Central memory CD8-positive, alpha-beta T cell (primary cell): ENCODE results near the gene AFF1.
"Not testable (repeated sequence)": the region's sequence is repeated elsewhere in the genome, so short reads cannot be mapped to it uniquely, and the experiment has no call there.

Source experiments
- ATAC-seq: fragments of 150-1000 bp; cut with Tn5 transposase; replicated peaks from 2 replicates; pipeline ENCODE4 v1.10.0; 2022; ENCODE audit warnings: mild to moderate bottlenecking, moderate FRiP score, moderate number of reproducible peaks; ENCODE audit not compliant: poor library complexity, severe bottlenecking; ENCODE audit errors: extremely low read depth
- DNase-seq, 2 donors: peaks; one replicate each; pipeline ENCODE4 v3.0.0; 2021; ENCODE audit warnings: low spot score in 2 of 2
- H3K27ac Mint-ChIP-seq: one replicate; pipeline ENCODE4 v1.8.0; 2022; ENCODE audit warnings: low read depth, mild to moderate bottlenecking, moderate library complexity, mixed read lengths
- H3K27me3 Mint-ChIP-seq: one replicate; pipeline ENCODE4 v1.8.0; 2022; ENCODE audit warnings: mixed read lengths
- H3K36me3 Mint-ChIP-seq: one replicate; pipeline ENCODE4 v1.8.0; 2022; ENCODE audit warnings: mild to moderate bottlenecking, moderate library complexity, mixed read lengths; ENCODE audit not compliant: insufficient read depth
- H3K4me1 Mint-ChIP-seq: one replicate; pipeline ENCODE4 v1.8.0; 2022; ENCODE audit warnings: mixed read lengths
- H3K4me3 Mint-ChIP-seq: one replicate; pipeline ENCODE4 v1.8.0; 2022; ENCODE audit warnings: mild to moderate bottlenecking, moderate library complexity, mixed read lengths
- H3K9me3 Mint-ChIP-seq: one replicate; pipeline ENCODE4 v1.8.0; 2022; ENCODE audit warnings: mixed read lengths

AFF1 gene

DNA sequence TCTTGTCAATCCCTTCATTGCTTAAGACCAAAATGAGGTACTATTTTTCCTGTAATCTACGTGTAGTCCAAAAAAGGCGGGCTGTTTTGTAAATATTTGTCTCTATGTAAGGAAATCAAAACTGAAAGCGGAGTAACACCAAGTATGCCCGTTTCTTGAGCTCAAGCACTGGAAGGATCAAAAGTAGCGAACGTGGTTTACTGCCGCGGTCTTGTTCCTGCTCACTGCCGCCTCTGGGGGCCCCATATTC is 71.5 kb downstream of the AFF1 start:
- Mint-ChIP-seq H3K9me3 (no peaks in the 10 kb centered on the region), H3K4me1 (peaks cover 49% of the 10 kb centered on the region), H3K27ac (peak overlapping the region; percentile 96), H3K36me3 (peaks cover 19% of the 10 kb centered on the region), H3K4me3 (peak overlapping the region; percentile 87), H3K27me3 (no peaks in the 10 kb centered on the region)
- DNase-seq (no peak), ATAC-seq (peak; percentile 78)

DNA sequence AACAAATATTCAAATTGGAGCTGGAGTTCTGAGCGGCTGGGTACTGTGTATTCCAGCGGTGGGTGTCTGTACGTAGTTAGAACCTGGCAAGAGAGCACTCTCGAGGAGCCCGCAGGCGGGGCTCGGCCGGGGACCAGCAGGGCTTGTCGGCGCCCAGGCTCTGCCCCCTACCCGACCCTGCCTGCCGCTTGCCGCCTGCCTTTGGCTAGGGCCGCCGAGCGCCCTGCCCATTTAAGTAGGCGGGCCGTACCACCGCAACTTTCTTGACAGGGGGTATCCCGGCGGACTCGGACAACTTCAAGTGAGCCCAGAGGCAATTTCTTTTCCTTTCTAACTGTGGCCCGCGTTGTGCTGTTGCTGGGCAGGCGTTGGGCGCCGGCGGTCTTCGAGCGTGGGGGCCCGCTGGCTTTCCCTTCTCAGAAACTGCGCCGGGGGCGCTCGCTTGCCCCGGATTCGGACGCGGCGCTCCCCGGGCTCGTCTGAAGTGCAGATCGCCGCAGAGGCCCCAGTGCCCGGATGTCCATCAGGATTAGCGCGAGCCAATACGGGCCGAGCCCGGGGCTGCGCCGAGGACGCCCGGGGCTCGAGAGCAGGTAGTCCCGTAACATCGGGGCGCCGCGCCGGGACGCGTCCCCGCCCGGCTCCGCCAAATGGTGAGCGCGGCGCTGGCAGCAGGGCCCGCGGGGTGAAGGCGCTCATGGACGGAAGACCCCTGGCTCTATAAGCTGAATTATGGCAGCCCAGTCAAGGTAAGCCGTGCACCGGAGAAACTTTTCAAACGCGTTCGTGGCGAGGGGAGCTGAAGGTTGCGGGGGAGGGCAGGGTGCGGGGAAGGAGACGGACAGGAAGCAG is 72.1 kb downstream of the AFF1 start:
- DNase-seq = peak; percentile 87 to 88

DNA sequence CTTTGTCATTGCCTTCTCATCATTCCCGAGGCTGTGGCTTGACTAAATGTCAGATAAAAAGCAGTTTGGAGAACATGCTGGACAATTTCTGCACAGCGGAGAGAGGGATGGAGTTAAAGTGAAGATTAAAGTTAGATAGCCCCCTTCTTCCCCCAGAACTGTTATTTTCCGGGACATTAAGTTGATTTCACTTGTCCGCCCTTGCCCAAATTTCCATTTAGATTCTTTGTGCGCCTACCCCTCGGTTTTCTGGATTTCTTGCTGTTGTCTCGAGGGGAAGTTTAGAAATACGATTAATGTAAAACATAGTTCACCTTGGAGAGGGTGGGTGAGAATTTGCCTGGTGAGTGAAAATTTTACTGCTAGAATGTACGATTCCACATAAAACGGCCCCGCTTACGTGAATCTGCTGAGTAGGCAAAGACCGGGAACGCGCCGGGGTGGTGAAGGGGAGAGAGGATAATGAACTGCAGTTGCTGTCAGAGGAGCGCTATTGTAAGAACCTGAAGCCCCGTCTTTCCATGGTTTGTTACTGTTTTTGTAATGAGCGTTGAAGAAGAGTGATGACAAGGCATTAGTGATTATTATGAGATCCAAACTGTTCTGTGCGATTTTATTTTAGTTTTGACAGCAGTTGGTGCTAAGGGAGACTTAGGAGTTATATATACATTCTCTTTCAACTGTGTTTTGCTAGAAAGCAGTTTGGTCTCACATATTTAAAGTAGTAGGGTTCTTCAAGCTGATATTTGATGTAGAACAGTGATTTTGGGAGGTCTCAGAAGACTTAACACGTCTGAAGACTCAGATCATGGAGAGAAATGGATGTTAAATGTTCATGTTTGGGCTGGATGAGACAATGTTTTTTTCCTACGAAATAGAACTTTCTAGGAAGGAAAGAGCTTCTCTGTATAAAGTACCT is 73.0 kb downstream of the AFF1 start:
- Mint-ChIP-seq H3K4me1 (peaks cover 53% of the 10 kb centered on the region), H3K36me3 (peaks cover 19% of the 10 kb centered on the region), H3K27ac (peak overlapping the region; percentile 96), H3K27me3 (no peaks in the 10 kb centered on the region), H3K4me3 (peak overlapping the region; percentile 87), H3K9me3 (no peaks in the 10 kb centered on the region)
- no peak for DNase-seq
- ATAC-seq = no peak

More for the DNA sequence above, 72.1 kb downstream of the AFF1 start:
- H3K36me3 Mint-ChIP-seq = peaks cover 19% of the 10 kb centered on the region
- peak; percentile 44 for ATAC-seq
- peak overlapping the region; percentile 96 for H3K27ac Mint-ChIP-seq
- peak overlapping the region; percentile 87 for H3K4me3 Mint-ChIP-seq
- H3K9me3 Mint-ChIP-seq = no peaks in the 10 kb centered on the region
- no peaks in the 10 kb centered on the region for H3K27me3 Mint-ChIP-seq
- peaks cover 48% of the 10 kb centered on the region for H3K4me1 Mint-ChIP-seq

DNA sequence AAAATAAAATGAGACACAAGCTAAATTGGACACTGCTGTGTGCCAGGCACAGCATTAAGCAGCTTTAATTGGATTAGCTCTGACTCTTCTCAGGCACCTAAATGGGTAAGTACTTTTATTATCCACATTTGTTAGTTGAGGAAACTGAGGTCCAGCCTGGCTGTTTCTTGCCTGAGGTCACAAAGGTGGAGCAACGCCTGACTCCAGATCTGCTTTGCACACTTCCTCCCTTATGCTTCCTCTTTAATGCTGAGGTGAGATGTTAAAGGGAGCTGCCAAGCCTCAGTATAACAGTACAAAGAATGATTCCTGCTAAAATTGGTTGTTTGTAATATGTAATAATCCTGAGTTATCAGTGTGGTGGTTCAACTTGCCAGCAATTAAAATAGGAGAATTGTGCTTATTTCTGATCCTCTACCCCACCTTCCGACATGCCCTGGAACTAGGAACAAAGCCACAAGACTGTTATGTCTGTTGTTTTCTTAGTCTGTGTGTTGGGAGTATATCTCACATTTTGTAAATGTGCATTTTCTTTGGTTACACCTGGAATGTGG is 74.4 kb downstream of the AFF1 start:
- Mint-ChIP-seq H3K4me1 (peaks cover 64% of the 10 kb centered on the region), H3K9me3 (no peaks in the 10 kb centered on the region), H3K4me3 (peak overlapping the region; percentile 62), H3K36me3 (peaks cover 19% of the 10 kb centered on the region), H3K27ac (no peak overlapping the region), H3K27me3 (no peaks in the 10 kb centered on the region)
- ATAC-seq (no peak), DNase-seq (no peak)

DNA sequence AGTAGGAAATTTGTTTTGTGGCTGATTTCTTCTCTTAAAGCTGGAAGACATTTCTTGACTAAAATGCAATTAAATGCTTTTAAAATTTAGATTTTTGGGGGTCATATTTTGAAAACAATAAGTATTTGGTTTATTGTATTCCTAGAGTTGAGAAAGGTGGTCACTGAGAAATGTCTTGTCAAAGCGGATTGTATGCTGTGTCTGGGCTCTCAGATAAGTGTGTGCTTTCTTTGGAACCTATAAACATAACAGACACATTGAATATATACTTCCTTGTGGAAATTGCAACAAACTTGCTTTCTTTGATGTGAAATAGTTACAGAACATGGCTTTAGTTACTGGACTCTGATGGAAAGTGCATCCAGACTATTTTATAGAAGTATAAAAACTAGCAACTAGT is 75.4 kb downstream of the AFF1 start:
- ATAC-seq (no peak), DNase-seq (no peak)
- no peak overlapping the region for H3K27ac Mint-ChIP-seq

DNA sequence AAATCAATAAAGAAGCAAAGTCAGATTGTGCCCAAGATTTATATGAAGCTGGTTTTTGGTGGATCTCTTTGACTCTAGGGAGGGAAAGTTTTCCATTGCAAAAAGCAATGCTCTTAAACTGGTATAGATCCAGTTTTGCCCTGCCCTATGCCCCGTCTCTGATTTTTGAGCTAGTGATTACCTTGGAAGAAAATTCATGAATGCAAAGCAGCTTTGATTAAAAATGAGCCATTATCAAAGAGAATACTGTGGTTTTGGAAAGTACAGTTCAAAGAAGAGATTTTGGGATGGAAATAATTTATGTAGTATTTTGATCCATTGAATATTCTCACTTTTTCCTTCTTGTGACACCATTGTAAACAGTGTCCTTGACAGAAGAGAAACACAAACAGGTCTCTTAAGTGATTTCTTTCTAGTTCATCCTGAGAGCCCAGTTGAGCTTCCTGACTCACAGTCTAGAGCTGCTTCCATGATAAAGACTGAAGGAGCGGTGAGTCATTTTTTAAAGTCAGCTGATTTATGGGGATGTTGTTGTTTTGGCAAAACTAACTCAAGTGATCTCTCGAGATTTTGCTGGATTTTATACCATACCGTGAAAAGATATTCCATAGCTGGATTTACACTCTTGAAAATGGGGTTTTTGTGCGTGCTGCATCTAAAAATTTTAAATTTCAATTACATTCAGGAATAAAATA is 76.7 kb downstream of the AFF1 start:
- peaks cover 66% of the 10 kb centered on the region for H3K4me1 Mint-ChIP-seq
- H3K27ac Mint-ChIP-seq = no peak overlapping the region
- H3K27me3 Mint-ChIP-seq = no peaks in the 10 kb centered on the region
- H3K36me3 Mint-ChIP-seq = peaks cover 11% of the 10 kb centered on the region
- DNase-seq (no peak), ATAC-seq (no peak)
- H3K9me3 Mint-ChIP-seq = no peaks in the 10 kb centered on the region
- H3K4me3 Mint-ChIP-seq = no peak overlapping the region

More for the DNA sequence above, 75.4 kb downstream of the AFF1 start:
- H3K36me3 Mint-ChIP-seq = peaks cover 19% of the 10 kb centered on the region
- peaks cover 69% of the 10 kb centered on the region for H3K4me1 Mint-ChIP-seq
- H3K9me3 Mint-ChIP-seq = no peaks in the 10 kb centered on the region
- H3K4me3 Mint-ChIP-seq = no peak overlapping the region
- no peaks in the 10 kb centered on the region for H3K27me3 Mint-ChIP-seq

DNA sequence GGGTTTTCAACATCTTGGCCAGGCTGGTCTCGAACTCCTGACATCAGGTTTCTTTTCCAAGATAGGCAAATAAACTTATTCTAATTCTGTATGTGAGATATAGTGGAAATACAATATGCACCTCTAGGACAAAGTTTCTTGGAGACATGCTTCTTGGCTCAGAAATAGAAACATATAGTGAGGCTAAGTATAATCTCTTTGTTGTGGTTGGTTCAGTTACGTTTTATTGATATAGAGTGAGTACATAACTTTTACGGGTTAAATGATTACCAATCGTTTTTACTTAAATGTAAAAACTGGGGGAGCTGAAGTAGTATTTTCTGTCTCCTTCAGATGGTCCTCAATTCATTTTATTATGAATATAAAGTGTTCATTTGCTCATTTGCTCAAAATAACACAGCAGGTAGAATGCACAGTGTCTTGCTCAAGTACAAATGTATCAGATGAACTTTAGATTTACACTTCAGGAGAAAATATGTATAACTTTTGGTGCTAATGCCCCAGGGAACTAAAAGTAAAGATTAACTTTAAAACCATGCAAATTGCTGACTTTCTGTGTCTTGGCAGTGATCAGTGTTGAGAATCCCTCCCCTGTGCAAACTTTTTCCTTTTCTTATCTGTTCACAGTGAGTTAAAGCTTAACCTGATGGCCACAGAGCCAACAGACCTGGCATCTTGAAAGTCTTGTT is 77.6 kb downstream of the AFF1 start:
- H3K4me3 Mint-ChIP-seq = no peak overlapping the region
- no peak overlapping the region for H3K27ac Mint-ChIP-seq
- H3K36me3 Mint-ChIP-seq = peaks cover 5% of the 10 kb centered on the region

GRCh38 chr4:87012954-87013308 is 78.1 kb downstream of the AFF1 start:
- H3K27me3 Mint-ChIP-seq, H3K36me3 Mint-ChIP-seq, H3K9me3 Mint-ChIP-seq, DNase-seq, H3K27ac Mint-ChIP-seq, ATAC-seq, H3K4me3 Mint-ChIP-seq: not testable (repeated sequence)
- H3K4me1 Mint-ChIP-seq = peaks cover 65% of the 10 kb centered on the region

More for the DNA sequence above, 77.6 kb downstream of the AFF1 start:
- Mint-ChIP-seq H3K27me3 (no peaks in the 10 kb centered on the region), H3K9me3 (no peaks in the 10 kb centered on the region), H3K4me1 (peaks cover 66% of the 10 kb centered on the region)
- DNase-seq (no peak), ATAC-seq (no peak)

DNA sequence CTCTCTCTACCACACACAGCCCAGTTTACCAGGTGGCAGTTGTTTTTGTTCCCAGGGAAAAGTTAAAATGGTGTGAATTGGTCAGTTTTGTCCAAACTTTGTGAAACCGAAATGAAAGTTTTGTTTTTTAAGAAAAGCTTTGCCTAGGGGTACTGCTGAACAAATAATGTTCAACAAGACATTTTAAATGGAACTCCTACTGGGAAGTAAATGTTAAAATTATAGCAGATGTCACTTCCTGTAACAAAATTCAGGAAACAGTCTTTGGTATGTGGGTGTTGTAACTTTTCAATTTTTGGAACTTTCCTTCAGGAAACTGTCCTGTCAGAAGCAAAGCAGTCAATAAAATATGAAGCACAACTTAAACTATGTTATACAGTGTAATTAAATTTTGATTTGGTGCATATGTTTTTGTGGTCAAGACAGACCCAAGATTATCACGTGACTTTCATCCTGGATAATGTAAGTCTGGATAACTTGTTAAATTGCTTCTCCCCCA is 79.5 kb downstream of the AFF1 start:
- DNase-seq = no peak
- Mint-ChIP-seq H3K4me3 (no peak overlapping the region), H3K27me3 (no peaks in the 10 kb centered on the region), H3K36me3 (no peaks in the 10 kb centered on the region), H3K4me1 (peaks cover 66% of the 10 kb centered on the region), H3K9me3 (no peaks in the 10 kb centered on the region), H3K27ac (no peak overlapping the region)
- ATAC-seq = no peak

DNA sequence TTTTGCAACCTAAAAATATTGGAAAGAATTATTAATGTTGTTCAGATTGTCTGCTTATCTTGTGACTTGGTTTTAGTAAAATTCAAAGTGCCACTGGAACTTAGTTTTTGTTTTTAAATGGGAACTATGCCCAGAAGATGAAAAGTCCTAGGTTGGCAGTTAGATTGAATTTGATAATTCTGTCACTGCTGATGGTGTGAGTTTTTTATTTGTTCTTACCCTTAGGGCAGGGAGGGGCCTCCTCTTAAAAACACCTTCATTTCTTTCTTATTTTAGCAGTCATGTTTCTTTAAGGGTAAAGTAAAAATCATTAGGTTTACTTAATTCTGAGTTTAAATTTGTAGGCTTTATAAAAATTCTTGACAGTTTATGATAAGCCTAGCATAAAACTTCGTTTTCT is 80.6 kb downstream of the AFF1 start:
- DNase-seq (no peak), ATAC-seq (no peak)
- H3K27ac Mint-ChIP-seq = no peak overlapping the region

DNA sequence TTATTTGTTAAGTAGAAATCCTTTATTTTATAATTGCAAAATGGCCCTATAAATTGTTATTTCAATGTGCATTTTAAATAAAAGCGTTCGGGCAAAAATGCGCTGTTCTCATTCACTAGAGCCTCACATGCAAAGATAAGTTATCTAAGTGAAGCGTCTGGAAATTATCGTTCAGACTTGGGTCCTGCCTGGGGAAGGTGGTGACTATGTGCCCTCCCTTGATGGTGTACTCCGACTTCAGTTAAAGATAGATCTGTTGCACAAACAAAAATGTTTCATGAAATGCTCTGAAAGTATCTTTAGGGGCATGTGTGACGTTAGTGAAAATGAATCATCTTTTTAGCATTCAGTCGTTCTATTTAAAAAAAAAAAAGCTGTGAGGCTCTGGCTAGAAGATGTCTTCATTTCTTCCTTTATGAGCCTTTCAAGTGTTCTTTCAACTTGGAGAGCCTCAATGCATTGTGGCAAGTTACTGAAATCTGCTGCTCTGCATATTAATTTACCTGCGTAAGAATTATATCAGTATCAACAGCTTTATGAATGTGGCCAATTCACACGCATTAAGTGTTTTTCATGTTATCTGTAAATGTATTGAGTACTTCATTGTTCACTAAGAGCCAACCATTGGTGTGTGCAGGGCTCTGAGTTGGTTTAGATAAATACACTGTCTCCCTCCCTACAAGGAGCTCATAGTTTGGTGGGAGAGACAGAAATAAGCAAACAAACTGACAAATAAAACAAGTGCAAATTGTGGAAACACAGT is 83.0 kb downstream of the AFF1 start:
- ATAC-seq (no peak), DNase-seq (no peak)
- Mint-ChIP-seq H3K4me3 (no peak overlapping the region), H3K4me1 (peaks cover 67% of the 10 kb centered on the region), H3K27me3 (no peaks in the 10 kb centered on the region), H3K36me3 (no peaks in the 10 kb centered on the region), H3K27ac (no peak overlapping the region), H3K9me3 (no peaks in the 10 kb centered on the region)

More for the DNA sequence above, 80.6 kb downstream of the AFF1 start:
- Mint-ChIP-seq H3K9me3 (no peaks in the 10 kb centered on the region), H3K4me3 (no peak overlapping the region), H3K27me3 (no peaks in the 10 kb centered on the region), H3K36me3 (no peaks in the 10 kb centered on the region), H3K4me1 (peaks cover 68% of the 10 kb centered on the region)
